ENCODE data around the gene CD74.

CD74 gene

GRCh38 chr5:150451594-150451993 is 38.9 kb upstream of the CD74 start:
- H3K27me3 ChIP-seq (ENCODE audit: insufficient read depth, low read depth), result no peaks in the 10 kb centered on the region
- peaks cover 17% of the 10 kb centered on the region for H3K4me1 ChIP-seq (ENCODE audit: low read depth, poor library complexity, severe bottlenecking)
- TF ChIP-seq CTCF (conservative IDR thresholded peaks at IDR 0.05; ENCODE audit: low read depth, low read length), result no peak
- H3K36me3 ChIP-seq (ENCODE audit: insufficient read depth), result peaks cover 16% of the 10 kb centered on the region; the same call in 1 of the 2 replicates
- no peak overlapping the region for H3K4me3 ChIP-seq (IDR thresholded peaks at IDR 0.05; ENCODE audit: insufficient read depth, low read depth, low read length)
- no peak overlapping the region for H3K9ac ChIP-seq
- no peak overlapping the region for H2AFZ ChIP-seq (ENCODE audit: low read depth)
- H3K79me2 ChIP-seq (ENCODE audit: insufficient read depth, low read depth), result peaks cover 30% of the 10 kb centered on the region
- no peak overlapping the region for H3K27ac ChIP-seq
- no peaks in the 10 kb centered on the region for H4K20me1 ChIP-seq (ENCODE audit: insufficient read depth)
- no peak overlapping the region for H3K4me2 ChIP-seq

- Histone ChIP-seq H3K79me2 (ENCODE audit: insufficient read depth, low read depth) (peaks cover 34% of the 10 kb centered on the region), H3K27me3 (ENCODE audit: insufficient read depth, low read depth) (no peaks in the 10 kb centered on the region), H3K9ac (peak within 1 kb of the TSS; percentile 95), H3K27ac (peak within 1 kb of the TSS; percentile 73), H3K4me3 (IDR thresholded peaks at IDR 0.05; ENCODE audit: insufficient read depth, low read depth, low read length) (no peak within 1 kb of the TSS), H4K20me1 (ENCODE audit: insufficient read depth) (no peaks in the 10 kb centered on the region), H3K4me1 (ENCODE audit: low read depth, poor library complexity, severe bottlenecking) (peaks cover 17% of the 10 kb centered on the region), H3K4me2 (peak within 1 kb of the TSS; percentile 97), H2AFZ (ENCODE audit: low read depth) (peak within 1 kb of the TSS; percentile 70), H3K36me3 (ENCODE audit: insufficient read depth) (peaks cover 23% of the 10 kb centered on the region; the same call in 1 of the 2 replicates)
- peak; percentile 81 for TF ChIP-seq CTCF (conservative IDR thresholded peaks at IDR 0.05; ENCODE audit: low read depth, low read length)
Observed at GRCh38 chr5:150449517-150450339, 37.0 kb upstream of the CD74 start, which contains the start of gene RPS14. RPS14 (minus strand) TSS chr5:150449739; CDS start chr5:150447733, 2,006 bp downstream.

DNA sequence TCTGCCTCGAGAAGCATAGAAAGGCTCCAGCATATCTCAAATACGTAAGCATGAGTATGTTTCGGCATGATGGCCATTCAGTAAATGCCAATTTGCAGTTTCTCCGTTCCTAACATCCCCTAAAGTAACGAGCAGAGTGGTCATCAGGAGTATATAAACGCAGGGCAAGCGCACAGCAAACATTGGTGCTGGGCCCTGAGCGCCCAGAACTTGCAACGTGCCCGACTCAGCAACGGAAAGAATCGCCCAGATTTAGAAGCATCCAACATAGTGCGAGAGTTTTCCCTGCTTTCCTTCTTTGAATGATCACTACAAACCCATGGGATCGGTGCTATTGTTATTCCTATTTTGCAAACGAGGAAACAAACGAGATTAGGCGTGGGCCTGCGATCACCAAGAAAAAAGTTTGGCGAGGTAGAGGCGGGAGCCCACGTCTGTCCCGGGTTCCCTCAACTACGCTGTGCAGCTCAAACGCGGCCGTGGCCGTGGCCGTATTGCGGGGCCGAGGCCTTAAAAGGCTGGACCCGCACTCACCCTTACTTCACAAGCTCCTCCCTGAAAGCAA is 36.3 kb upstream of the CD74 start:
- Histone ChIP-seq H4K20me1 (ENCODE audit: insufficient read depth) (no peaks in the 10 kb centered on the region), H3K4me3 (IDR thresholded peaks at IDR 0.05; ENCODE audit: insufficient read depth, low read depth, low read length) (no peak overlapping the region), H3K27me3 (ENCODE audit: insufficient read depth, low read depth) (no peaks in the 10 kb centered on the region), H2AFZ (ENCODE audit: low read depth) (no peak overlapping the region), H3K4me1 (ENCODE audit: low read depth, poor library complexity, severe bottlenecking) (peaks cover 17% of the 10 kb centered on the region), H3K36me3 (ENCODE audit: insufficient read depth) (peaks cover 23% of the 10 kb centered on the region; the same call in 1 of the 2 replicates), H3K79me2 (ENCODE audit: insufficient read depth, low read depth) (peaks cover 34% of the 10 kb centered on the region), H3K27ac (peak overlapping the region; percentile 73), H3K9ac (peak overlapping the region; percentile 95), H3K4me2 (peak overlapping the region; percentile 97)
- TF ChIP-seq CTCF (conservative IDR thresholded peaks at IDR 0.05; ENCODE audit: low read depth, low read length), result no peak

- Histone ChIP-seq H3K4me3 (IDR thresholded peaks at IDR 0.05; ENCODE audit: insufficient read depth, low read depth, low read length) (no peak overlapping the region), H3K27me3 (ENCODE audit: insufficient read depth, low read depth) (no peaks in the 10 kb centered on the region), H3K4me1 (ENCODE audit: low read depth, poor library complexity, severe bottlenecking) (peaks cover 17% of the 10 kb centered on the region), H3K9ac (peak overlapping the region; percentile 95), H4K20me1 (ENCODE audit: insufficient read depth) (no peaks in the 10 kb centered on the region), H3K27ac (peak overlapping the region; percentile 73; the same call in 1 of the 2 replicates), H3K79me2 (ENCODE audit: insufficient read depth, low read depth) (peaks cover 34% of the 10 kb centered on the region), H3K4me2 (peak overlapping the region; percentile 97), H2AFZ (ENCODE audit: low read depth) (no peak overlapping the region), H3K36me3 (ENCODE audit: insufficient read depth) (peaks cover 23% of the 10 kb centered on the region; the same call in 1 of the 2 replicates)
- TF ChIP-seq CTCF (conservative IDR thresholded peaks at IDR 0.05; ENCODE audit: low read depth, low read length), result no peak
Observed at GRCh38 chr5:150448334-150448733, 35.6 kb upstream of the CD74 start.

All from KMS-11 (cell line).